Keratinocyte (primary cell): ENCODE data around the gene SH2D3C. TPM values are rescaled to one million over a fixed set of nuclear protein-coding genes. Genes with fewer than 3 reads are reported as not detected.

ENCODE experiments used
- DNase-seq: peaks from one replicate; pipeline ENCODE4 v3.0.0-alpha.2; 2011; ENCODE audit warnings: low read depth, missing footprints, low spot score
- FAIRE-seq: peaks from 2 replicates; lab custom pipeline; 2011; peaks lifted over from hg19 to GRCh38; lab: Jason Lieb, UNC
- H2AFZ ChIP-seq: 2 replicates; pipeline ENCODE4 v1.6.0; 2012; ENCODE audit warnings: low read length, control low read depth, inconsistent platforms; ENCODE audit not compliant: control insufficient read depth
- H3K27ac ChIP-seq: 2 replicates; pipeline ENCODE4 v1.5.1; 2011; ENCODE audit warnings: low read length; ENCODE audit not compliant: control insufficient read depth, insufficient read depth
- H3K27me3 ChIP-seq: 3 replicates; pipeline ENCODE4 v1.6.0; 2011; ENCODE audit warnings: low read length; ENCODE audit not compliant: control insufficient read depth, insufficient read depth; ENCODE audit errors: extremely low read depth
- H3K36me3 ChIP-seq, 2 experiments: 2 replicates in 1 of 2; 3 replicates in 1 of 2; pipeline ENCODE4 v1.5.1; 2011; ENCODE audit warnings: low read length in 2 of 2, mild to moderate bottlenecking in 1 of 2; ENCODE audit not compliant: control insufficient read depth in 2 of 2, insufficient read depth in 2 of 2; ENCODE audit errors: extremely low read depth in 1 of 2
- H3K4me1 ChIP-seq: 3 replicates; pipeline ENCODE4 v1.5.1; 2011; ENCODE audit warnings: low read length; ENCODE audit not compliant: control insufficient read depth, insufficient read depth; ENCODE audit errors: extremely low read depth
- H3K4me2 ChIP-seq: 3 replicates; pipeline ENCODE4 v1.6.0; 2011; ENCODE audit warnings: low read depth, low read length; ENCODE audit not compliant: control insufficient read depth, insufficient read depth; ENCODE audit errors: extremely low read depth
- H3K4me3 ChIP-seq, 3 experiments: fragments of 200-600 bp in 1 of 3; sonication (generic) in 1 of 3; 2 replicates in 2 of 3; 3 replicates in 1 of 3; pipeline ENCODE4 v1.5.1; 2011 to 2016; ENCODE audit warnings: low read length in 3 of 3, mild to moderate bottlenecking in 3 of 3, control low read depth in 2 of 3, inconsistent platforms in 1 of 3, low read depth in 1 of 3, mixed read lengths in 1 of 3, mixed run types in 1 of 3, moderate library complexity in 1 of 3; ENCODE audit not compliant: control insufficient read depth in 2 of 3, insufficient read depth in 2 of 3; ENCODE audit errors: extremely low read depth in 1 of 3
- H3K79me2 ChIP-seq: 2 replicates; pipeline ENCODE4 v1.6.0; 2012; ENCODE audit warnings: low read length; ENCODE audit not compliant: control insufficient read depth, insufficient read depth
- H3K9ac ChIP-seq: 3 replicates; pipeline ENCODE4 v1.6.0; 2011; ENCODE audit warnings: low read length; ENCODE audit not compliant: control insufficient read depth, insufficient read depth; ENCODE audit errors: extremely low read depth
- H3K9me1 ChIP-seq: 3 replicates; pipeline ENCODE4 v1.6.0; 2011; ENCODE audit warnings: low read length; ENCODE audit not compliant: control insufficient read depth, insufficient read depth; ENCODE audit errors: extremely low read depth
- H3K9me3 ChIP-seq: 2 replicates; pipeline ENCODE4 v1.5.1; 2012; ENCODE audit warnings: low read depth, low read length; ENCODE audit not compliant: control insufficient read depth
- H4K20me1 ChIP-seq: 3 replicates; pipeline ENCODE4 v1.6.0; 2011; ENCODE audit warnings: low read length; ENCODE audit not compliant: control insufficient read depth, insufficient read depth; ENCODE audit errors: extremely low read depth
- EZH2 ChIP-seq: IDR thresholded peaks from one replicate; pipeline ENCODE4 v1.6.1; 2012; ENCODE audit warnings: inconsistent platforms, mild to moderate bottlenecking, low read length, moderate library complexity
- dilution Hi-C: fragments of 300-500 bp; cut with MboI; formaldehyde crosslinking; loops from one replicate; pipeline ENCODE4 v1.7.0; 2020; ENCODE audit warnings: low sequenced_read_pairs; ENCODE audit not compliant: extremely low pct_ligation_motif_present
- polyA minus RNA-seq, 3 experiments: library from RNA; depleted of rRNA, polyadenylated mRNA; stranded (reverse); fragments of >200 nt; gene quantifications; 1 replicate in 1 of 3; 2 replicates in 1 of 3; 3 replicates in 1 of 3; pipeline ENCODE4 v1.2.3, GENCODE V29; 2011
- polyA plus RNA-seq, 5 experiments: library from polyadenylated mRNA; depleted of rRNA in 3 of 5; stranded (reverse) in 3 of 5; stranded (forward) in 1 of 5; unstranded in 1 of 5; fragments of >200 nt; gene quantifications; 1 replicate in 1 of 5; 2 replicates in 3 of 5; 3 replicates in 1 of 5; pipeline versions ENCODE4 v1.2.1 to v1.2.3, GENCODE V29; 2011 to 2012; ENCODE audit warnings: missing spikeins in 2 of 5, low read depth in 1 of 5, low replicate concordance in 1 of 5
- TF ChIP-seq, protein P1 (sequence below), 3 experiments: IDR thresholded peaks in 1 of 3; conservative IDR thresholded peaks in 1 of 3; optimal IDR thresholded peaks in 1 of 3; 2 replicates in 2 of 3; 3 replicates in 1 of 3; pipeline versions ENCODE3 to v1.5.1; 2011; ENCODE audit warnings: low read length in 3 of 3, mild to moderate bottlenecking in 3 of 3, moderate library complexity in 2 of 3, control low read depth in 1 of 3, inconsistent platforms in 1 of 3; ENCODE audit not compliant: insufficient read depth in 2 of 3; ENCODE audit errors: extremely low read depth in 1 of 3

The SH2D3C gene, protein sequence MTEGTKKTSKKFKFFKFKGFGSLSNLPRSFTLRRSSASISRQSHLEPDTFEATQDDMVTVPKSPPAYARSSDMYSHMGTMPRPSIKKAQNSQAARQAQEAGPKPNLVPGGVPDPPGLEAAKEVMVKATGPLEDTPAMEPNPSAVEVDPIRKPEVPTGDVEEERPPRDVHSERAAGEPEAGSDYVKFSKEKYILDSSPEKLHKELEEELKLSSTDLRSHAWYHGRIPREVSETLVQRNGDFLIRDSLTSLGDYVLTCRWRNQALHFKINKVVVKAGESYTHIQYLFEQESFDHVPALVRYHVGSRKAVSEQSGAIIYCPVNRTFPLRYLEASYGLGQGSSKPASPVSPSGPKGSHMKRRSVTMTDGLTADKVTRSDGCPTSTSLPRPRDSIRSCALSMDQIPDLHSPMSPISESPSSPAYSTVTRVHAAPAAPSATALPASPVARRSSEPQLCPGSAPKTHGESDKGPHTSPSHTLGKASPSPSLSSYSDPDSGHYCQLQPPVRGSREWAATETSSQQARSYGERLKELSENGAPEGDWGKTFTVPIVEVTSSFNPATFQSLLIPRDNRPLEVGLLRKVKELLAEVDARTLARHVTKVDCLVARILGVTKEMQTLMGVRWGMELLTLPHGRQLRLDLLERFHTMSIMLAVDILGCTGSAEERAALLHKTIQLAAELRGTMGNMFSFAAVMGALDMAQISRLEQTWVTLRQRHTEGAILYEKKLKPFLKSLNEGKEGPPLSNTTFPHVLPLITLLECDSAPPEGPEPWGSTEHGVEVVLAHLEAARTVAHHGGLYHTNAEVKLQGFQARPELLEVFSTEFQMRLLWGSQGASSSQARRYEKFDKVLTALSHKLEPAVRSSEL
- polyA plus RNA-seq (0.12 to 0.21 TPM in 2 of 3 replicates, not detected in the other), polyA minus RNA-seq (0.16 TPM in 1 of 3 replicates, not detected in the others)
- not detected for polyA plus RNA-seq (2011; ENCODE audit: low read depth)
- polyA plus RNA-seq (2011; cell fraction: cytosol; rRNA removed), result 0.07 and 0.13 TPM in 2 replicates
- polyA plus RNA-seq (2011; cell fraction: nucleus; rRNA removed), result 0.06 and 0.27 TPM in 2 replicates
- 0.13 and 0.18 TPM in 2 replicates for polyA plus RNA-seq (2012; ENCODE audit: low replicate concordance)
- polyA minus RNA-seq (2011; cell fraction: cytosol; rRNA and poly(A)+ RNA removed), result not detected
- polyA minus RNA-seq (2011; cell fraction: nucleus; rRNA and poly(A)+ RNA removed), result not detected in 2 replicates

DNA sequence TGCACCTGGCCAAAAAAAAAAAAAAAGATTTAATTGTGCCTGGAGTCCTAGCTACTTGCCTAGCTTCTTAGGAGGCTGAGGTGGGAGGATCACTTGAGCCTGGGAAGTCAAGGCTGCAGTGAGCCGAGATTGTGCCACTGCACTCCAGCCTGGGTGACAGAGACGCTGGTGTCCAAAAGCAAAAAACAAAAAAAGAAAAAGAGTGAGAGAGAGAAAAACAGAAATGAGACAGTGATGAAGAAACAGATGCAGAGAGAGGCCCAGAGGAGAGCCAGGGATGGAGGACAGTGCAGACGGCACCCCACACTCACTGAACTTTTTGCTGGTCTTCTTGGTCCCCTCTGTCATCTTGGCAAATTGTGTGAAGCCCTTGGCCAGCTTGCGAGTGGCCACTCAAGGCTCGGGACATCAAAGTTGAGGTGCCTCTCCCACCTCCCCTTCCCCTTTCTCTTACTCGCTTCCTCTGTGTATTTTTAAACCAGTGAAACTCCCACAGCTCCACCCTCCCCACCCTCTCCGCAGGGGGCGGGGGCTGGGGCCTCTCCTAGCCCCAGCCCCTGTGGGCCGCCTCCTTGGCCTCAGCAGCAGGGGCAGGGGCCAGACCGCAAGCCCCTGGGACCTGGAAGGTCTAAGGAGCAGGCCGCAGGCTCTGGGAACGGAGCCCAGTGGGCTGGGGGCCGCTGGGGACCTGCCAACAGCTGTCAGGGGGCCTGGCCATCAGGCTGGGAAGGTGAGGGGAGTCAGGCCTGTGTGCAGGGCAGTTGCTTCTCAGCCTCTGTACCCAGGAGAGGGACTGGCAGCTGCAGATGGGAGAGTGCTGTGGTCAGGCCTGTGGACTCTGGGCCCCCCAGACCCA lies at the start of gene SH2D3C:
Gene SH2D3C (minus strand): TSS at position 387 of the 856 bp plus-strand sequence. CDS start 39 bp downstream, at position 348.
- H3K9me3 ChIP-seq, result no peaks in the 10 kb centered on the region
- no peaks in the 10 kb centered on the region for H4K20me1 ChIP-seq
- dilution Hi-C loops, result no loop called here
- no peak within 1 kb of the TSS for H3K4me3 ChIP-seq
- H3K4me1 ChIP-seq, result no peaks in the 10 kb centered on the region
- no peaks in the 10 kb centered on the region for H3K36me3 ChIP-seq
- no peaks in the 10 kb centered on the region for H3K79me2 ChIP-seq
- FAIRE-seq (no peak), DNase-seq (no peak)
- no peaks in the 10 kb centered on the region for H3K9me1 ChIP-seq
- H2AFZ ChIP-seq, result no peak within 1 kb of the TSS
- H3K27ac ChIP-seq, result no peak within 1 kb of the TSS
- H3K4me2 ChIP-seq, result no peak within 1 kb of the TSS
- H3K9ac ChIP-seq, result no peak within 1 kb of the TSS
- TF ChIP-seq EZH2, result no peak
- TF ChIP-seq, protein P1, sequence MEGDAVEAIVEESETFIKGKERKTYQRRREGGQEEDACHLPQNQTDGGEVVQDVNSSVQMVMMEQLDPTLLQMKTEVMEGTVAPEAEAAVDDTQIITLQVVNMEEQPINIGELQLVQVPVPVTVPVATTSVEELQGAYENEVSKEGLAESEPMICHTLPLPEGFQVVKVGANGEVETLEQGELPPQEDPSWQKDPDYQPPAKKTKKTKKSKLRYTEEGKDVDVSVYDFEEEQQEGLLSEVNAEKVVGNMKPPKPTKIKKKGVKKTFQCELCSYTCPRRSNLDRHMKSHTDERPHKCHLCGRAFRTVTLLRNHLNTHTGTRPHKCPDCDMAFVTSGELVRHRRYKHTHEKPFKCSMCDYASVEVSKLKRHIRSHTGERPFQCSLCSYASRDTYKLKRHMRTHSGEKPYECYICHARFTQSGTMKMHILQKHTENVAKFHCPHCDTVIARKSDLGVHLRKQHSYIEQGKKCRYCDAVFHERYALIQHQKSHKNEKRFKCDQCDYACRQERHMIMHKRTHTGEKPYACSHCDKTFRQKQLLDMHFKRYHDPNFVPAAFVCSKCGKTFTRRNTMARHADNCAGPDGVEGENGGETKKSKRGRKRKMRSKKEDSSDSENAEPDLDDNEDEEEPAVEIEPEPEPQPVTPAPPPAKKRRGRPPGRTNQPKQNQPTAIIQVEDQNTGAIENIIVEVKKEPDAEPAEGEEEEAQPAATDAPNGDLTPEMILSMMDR (optimal IDR thresholded peaks at IDR 0.05 in 1 of 3, IDR thresholded peaks at IDR 0.05 in 1 of 3, conservative IDR thresholded peaks at IDR 0.05 in 1 of 3; ENCODE audit: extremely low read depth in 1 of 3, insufficient read depth in 2 of 3, low read length in 3 of 3), result no peak
- no peaks in the 10 kb centered on the region for H3K27me3 ChIP-seq

DNA sequence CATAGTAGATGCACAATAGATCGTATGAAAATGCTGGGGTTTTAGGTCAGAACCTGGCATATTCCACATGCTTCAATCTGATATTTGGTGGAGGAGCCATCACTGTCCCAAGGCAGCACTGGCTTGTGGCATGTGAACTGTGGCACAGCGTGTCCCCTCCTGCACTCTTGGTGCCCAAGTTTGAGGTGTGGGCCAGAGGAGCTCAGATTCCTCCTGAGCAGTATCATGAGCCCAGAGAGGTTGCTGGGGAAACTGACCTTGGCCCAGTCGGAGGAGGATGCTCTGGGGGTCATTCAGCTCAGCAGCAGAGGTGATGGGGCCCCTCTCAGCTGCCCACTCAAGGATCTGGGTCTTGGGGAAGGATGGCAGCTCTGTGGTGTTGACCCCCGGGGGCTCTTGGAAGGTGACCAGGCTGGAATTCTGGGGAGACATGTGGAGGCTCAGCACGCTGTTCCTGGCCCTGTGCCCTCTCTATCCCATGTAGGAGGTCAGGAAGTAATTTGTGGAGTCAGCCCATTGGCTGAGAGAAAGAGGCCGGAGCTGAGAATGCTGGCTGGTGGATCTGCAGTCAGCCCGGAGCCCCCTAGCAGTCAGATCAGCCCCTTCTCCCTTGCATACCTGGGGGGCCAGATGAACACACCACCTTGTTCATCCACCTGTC lies 47.9 kb upstream of the SH2D3C start:
- Histone ChIP-seq H3K9ac (no peak overlapping the region), H3K79me2 (no peaks in the 10 kb centered on the region), H3K9me3 (no peaks in the 10 kb centered on the region), H3K9me1 (no peaks in the 10 kb centered on the region), H3K27ac (no peak overlapping the region), H3K27me3 (peaks cover 11% of the 10 kb centered on the region), H2AFZ (no peak overlapping the region), H3K4me3 (no peak overlapping the region), H3K4me1 (peaks cover 3% of the 10 kb centered on the region), H3K4me2 (no peak overlapping the region), H4K20me1 (no peaks in the 10 kb centered on the region), H3K36me3 (no peaks in the 10 kb centered on the region)
- no peak for DNase-seq
- FAIRE-seq, result no peak
- dilution Hi-C loops, result no loop called here
- TF ChIP-seq, protein P1 (optimal IDR thresholded peaks at IDR 0.05 in 1 of 3, IDR thresholded peaks at IDR 0.05 in 1 of 3, conservative IDR thresholded peaks at IDR 0.05 in 1 of 3; ENCODE audit: extremely low read depth in 1 of 3, insufficient read depth in 2 of 3, low read length in 3 of 3), result no peak
- no peak for TF ChIP-seq EZH2
